A549 treated with GW870086 at 1 μM for 4 hours (cell line): ENCODE results near the gene FAM216B. TPM values are rescaled to one million over a fixed set of nuclear protein-coding genes. Genes with fewer than 3 reads are reported as not detected.

Source experiments
- total RNA-seq: library from RNA; stranded (reverse); fragments of 200-300 nt; extraction: Qiagen RNA extraction; gene quantifications from 5 replicates; pipeline ENCODE4 v1.2.3, GENCODE V29; 2022; ENCODE audit warnings: low read depth

FAM216B gene
- not detected in 5 replicates for total RNA-seq

GRCh38 chr13:42781352-42781751 lies at the start of gene FAM216B:
TSS of gene FAM216B (plus strand) at chr13:42781584. CDS start at chr13:42784068, 2,484 bp downstream.

Other genes starting within 250 kb of the FAM216B start
- gene TNFSF11, start 207.4 kb upstream of the FAM216B start, total RNA-seq = not detected in 5 replicates
- gene EPSTI1, start 210.7 kb downstream of the FAM216B start, total RNA-seq = 0.03 to 0.22 TPM (median 0.16 TPM) in 4 of 5 replicates, not detected in the other
- 0.05 to 0.16 TPM (median 0.05 TPM) in 5 replicates for gene DNAJC15, start 242.0 kb downstream of the FAM216B start, total RNA-seq